Tibial nerve (tissue), 4 donors: Measurements from ENCODE around the gene APOO. TPM values are rescaled to one million over a fixed set of nuclear protein-coding genes. Genes with fewer than 3 reads are reported as not detected.

Experiments
- DNase-seq, 2 donors: peaks; one replicate each; pipeline ENCODE4 v3.0.0-alpha.2; 2019; ENCODE audit warnings: low spot score in 2 of 2
- H3K27ac ChIP-seq, 4 donors: fragments of 200-600 bp; sonication (generic) in 3 of 4; one replicate each; pipeline ENCODE4 v1.5.1; 2017 to 2019; ENCODE audit warnings: mild to moderate bottlenecking in 1 of 4
- H3K27me3 ChIP-seq, 2 donors: fragments of 200-600 bp; sonication (generic) in 1 of 2; one replicate each; pipeline versions ENCODE4 v1.5.1 to v1.6.0; 2017 to 2019
- H3K36me3 ChIP-seq, 3 donors: fragments of 200-600 bp; sonication (generic); one replicate each; pipeline ENCODE4 v1.5.1; 2018 to 2019
- H3K4me1 ChIP-seq, 4 donors: fragments of 200-600 bp; sonication (generic) in 3 of 4; one replicate each; pipeline ENCODE4 v1.5.1; 2017 to 2019
- H3K4me3 ChIP-seq, 4 donors: fragments of 200-600 bp; sonication (generic) in 3 of 4; one replicate each; pipeline ENCODE4 v1.5.1; 2017 to 2019; ENCODE audit warnings: mild to moderate bottlenecking in 1 of 4, moderate library complexity in 1 of 4
- H3K9me3 ChIP-seq, 4 donors: fragments of 200-600 bp; sonication (generic) in 3 of 4; one replicate each; pipeline ENCODE4 v1.5.1; 2017 to 2019
- EP300 ChIP-seq, 2 donors: sonication (generic); formaldehyde crosslinking; IDR thresholded peaks; one replicate each; pipeline ENCODE4 v1.6.1; 2017; ENCODE audit warnings: antibody characterized with exemption in 2 of 2, mild to moderate bottlenecking in 1 of 2
- POLR2A ChIP-seq, 2 donors: fragments of 450-650 bp; IDR thresholded peaks; one replicate each; pipeline ENCODE4 v1.6.1; 2017; ENCODE audit warnings: antibody characterized with exemption in 2 of 2, mild to moderate bottlenecking in 2 of 2, moderate library complexity in 2 of 2
- WGBS, 2 donors: methylation state at CpG; one replicate each; pipeline ENCODE4 v1.1.5; 2018; 5-methylcytosine and 5-hydroxymethylcytosine counted together
- total RNA-seq, 4 donors: library from RNA; depleted of rRNA; stranded (reverse); fragments of >200 nt; gene quantifications; one replicate each; pipeline ENCODE4 v1.1.0, GENCODE V29; 2016
- TF ChIP-seq, protein P1 (sequence below), 5 experiments: fragments of 200-600 bp in 3 of 5; fragments of 450-650 bp in 2 of 5; sonication (generic) in 3 of 5; IDR thresholded peaks; one replicate each; pipeline ENCODE4 v1.5.1; 2016 to 2019; ENCODE audit warnings: antibody characterized with exemption in 5 of 5, mild to moderate bottlenecking in 3 of 5, moderate library complexity in 2 of 5

Gene APOO
- total RNA-seq, 4 donors from 2014 or later, result 3.9 to 115 (median 9.0) TPM

DNA sequence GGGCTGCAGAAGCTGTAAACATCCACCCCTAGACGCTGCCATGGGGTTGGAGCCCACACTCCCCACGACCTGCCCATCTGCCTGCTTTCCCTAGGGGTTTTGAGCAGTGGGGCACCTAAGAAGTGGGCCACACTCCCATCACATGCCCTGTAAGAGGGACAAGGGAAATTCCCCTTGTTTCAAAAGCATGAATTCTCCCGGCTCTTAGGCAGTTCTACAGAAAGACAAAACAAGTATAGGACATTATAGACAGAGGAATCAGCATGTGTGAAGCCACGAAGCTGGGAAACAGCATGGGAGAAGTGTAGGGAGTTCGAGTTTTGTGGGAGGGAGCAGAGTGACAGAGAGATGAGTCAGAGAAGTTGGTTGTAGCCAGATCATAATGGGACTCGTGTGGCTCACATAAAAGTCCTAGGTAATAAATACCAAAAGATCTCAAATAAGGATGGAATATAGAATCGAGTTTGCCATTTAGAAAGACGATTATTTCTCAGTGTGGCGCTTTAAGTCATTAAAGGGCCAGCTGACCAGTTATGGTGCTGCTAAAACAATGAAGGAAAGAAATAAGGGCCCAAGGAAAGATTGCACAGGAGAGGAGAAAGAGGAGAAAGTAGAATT is 23.9 kb downstream of the APOO start:
- DNase-seq, result no peak
- H3K4me3 ChIP-seq, result no peak overlapping the region
- H3K27ac ChIP-seq, result peak overlapping the region in 2 of 4 donors; percentile 55 to 65
- no peaks in the 10 kb centered on the region for H3K9me3 ChIP-seq
- H3K36me3 ChIP-seq, result no peaks in the 10 kb centered on the region
- peaks cover 0 to 5% (median 0%) of the 10 kb centered on the region in 4 donors for H3K4me1 ChIP-seq
- TF ChIP-seq EP300 (IDR thresholded peaks at IDR 0.05), result no peak
- TF ChIP-seq POLR2A (IDR thresholded peaks at IDR 0.05), result no peak
- TF ChIP-seq, protein P1, sequence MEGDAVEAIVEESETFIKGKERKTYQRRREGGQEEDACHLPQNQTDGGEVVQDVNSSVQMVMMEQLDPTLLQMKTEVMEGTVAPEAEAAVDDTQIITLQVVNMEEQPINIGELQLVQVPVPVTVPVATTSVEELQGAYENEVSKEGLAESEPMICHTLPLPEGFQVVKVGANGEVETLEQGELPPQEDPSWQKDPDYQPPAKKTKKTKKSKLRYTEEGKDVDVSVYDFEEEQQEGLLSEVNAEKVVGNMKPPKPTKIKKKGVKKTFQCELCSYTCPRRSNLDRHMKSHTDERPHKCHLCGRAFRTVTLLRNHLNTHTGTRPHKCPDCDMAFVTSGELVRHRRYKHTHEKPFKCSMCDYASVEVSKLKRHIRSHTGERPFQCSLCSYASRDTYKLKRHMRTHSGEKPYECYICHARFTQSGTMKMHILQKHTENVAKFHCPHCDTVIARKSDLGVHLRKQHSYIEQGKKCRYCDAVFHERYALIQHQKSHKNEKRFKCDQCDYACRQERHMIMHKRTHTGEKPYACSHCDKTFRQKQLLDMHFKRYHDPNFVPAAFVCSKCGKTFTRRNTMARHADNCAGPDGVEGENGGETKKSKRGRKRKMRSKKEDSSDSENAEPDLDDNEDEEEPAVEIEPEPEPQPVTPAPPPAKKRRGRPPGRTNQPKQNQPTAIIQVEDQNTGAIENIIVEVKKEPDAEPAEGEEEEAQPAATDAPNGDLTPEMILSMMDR (IDR thresholded peaks at IDR 0.05), result no peak
- H3K27me3 ChIP-seq, result no peaks in the 10 kb centered on the region
- WGBS, 2 donors, result 44 to 50% methylated on average over 9 of the region's 9 CpGs

GRCh38 chrX:23879380-23880090 is 28.2 kb downstream of the APOO start:
- DNase-seq, result no peak
- WGBS, 2 donors, result 39 to 45% methylated on average over 2 of the region's 2 CpGs

GRCh38 chrX:23871905-23872546 is 35.7 kb downstream of the APOO start:
- WGBS, 2 donors, result 77 to 93% methylated on average over 4 of the region's 4 CpGs
- no peak overlapping the region for H3K4me3 ChIP-seq
- peak in 1 of 2 donors; percentile 5 for DNase-seq
- no peaks in the 10 kb centered on the region for H3K27me3 ChIP-seq
- peak in 1 of 2 donors; percentile 49 for TF ChIP-seq EP300 (IDR thresholded peaks at IDR 0.05)
- TF ChIP-seq, protein P1 (IDR thresholded peaks at IDR 0.05), result no peak
- H3K27ac ChIP-seq, result no peak overlapping the region
- no peaks in the 10 kb centered on the region for H3K36me3 ChIP-seq
- no peaks in the 10 kb centered on the region for H3K9me3 ChIP-seq
- no peaks in the 10 kb centered on the region for H3K4me1 ChIP-seq

More at GRCh38 chrX:23879380-23880090, 28.2 kb downstream of the APOO start:
- H3K27me3 ChIP-seq, result no peaks in the 10 kb centered on the region
- no peaks in the 10 kb centered on the region for H3K9me3 ChIP-seq
- H3K36me3 ChIP-seq, result no peaks in the 10 kb centered on the region
- no peak for TF ChIP-seq POLR2A (IDR thresholded peaks at IDR 0.05)
- TF ChIP-seq EP300 (IDR thresholded peaks at IDR 0.05), result no peak
- TF ChIP-seq, protein P1 (IDR thresholded peaks at IDR 0.05), result no peak
- no peak overlapping the region for H3K4me3 ChIP-seq
- peaks cover 0 to 4% (median 0%) of the 10 kb centered on the region in 4 donors for H3K4me1 ChIP-seq
- no peak overlapping the region for H3K27ac ChIP-seq

DNA sequence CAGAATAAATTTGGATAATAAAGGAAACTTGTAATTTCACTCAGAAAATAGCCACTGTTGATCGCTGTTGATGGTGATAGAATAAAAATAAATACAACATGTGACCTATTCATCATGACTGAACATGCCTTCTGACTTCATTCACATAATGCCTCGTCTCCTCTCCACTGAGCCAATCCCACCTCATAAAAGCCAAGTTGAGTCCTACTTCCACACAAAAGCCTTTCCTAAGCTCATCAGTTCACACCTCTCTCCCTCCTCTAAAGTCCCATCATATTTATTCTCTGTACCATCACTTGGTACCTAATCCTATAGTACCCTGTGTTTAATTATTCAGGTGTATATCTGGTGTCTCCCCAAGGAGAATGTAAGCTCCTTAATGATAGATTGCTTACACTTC is 37.7 kb downstream of the APOO start:
- Histone ChIP-seq H3K36me3 (no peaks in the 10 kb centered on the region), H3K4me1 (no peaks in the 10 kb centered on the region), H3K9me3 (no peaks in the 10 kb centered on the region), H3K27me3 (no peaks in the 10 kb centered on the region), H3K4me3 (no peak overlapping the region), H3K27ac (no peak overlapping the region)
- DNase-seq, result no peak
- TF ChIP-seq, protein P1 (IDR thresholded peaks at IDR 0.05), result no peak
- TF ChIP-seq POLR2A (IDR thresholded peaks at IDR 0.05) (no peak), EP300 (IDR thresholded peaks at IDR 0.05) (no peak)
- 81 to 83% methylated on average over 2 of the region's 2 CpGs for WGBS, 2 donors
